Neural cell (in vitro differentiated cells): ENCODE measurements around the gene SH3RF1.

Experiments
- EP300 ChIP-seq: fragments of 450-650 bp; conservative IDR thresholded peaks from 2 replicates; pipeline ENCODE4 v1.6.1; 2014; ENCODE audit warnings: antibody characterized with exemption, mild to moderate bottlenecking, moderate library complexity; ENCODE audit not compliant: poor library complexity, severe bottlenecking
- EZH2 ChIP-seq: fragments of 200-600, 300-800 bp; shearing (Covaris generic), sonication (generic); IDR thresholded peaks from 2 replicates; pipeline ENCODE4 v1.6.1; 2014; ENCODE audit warnings: antibody characterized with exemption, low read length, borderline replicate concordance, mild to moderate bottlenecking; ENCODE audit not compliant: insufficient read depth, poor library complexity, severe bottlenecking
- MXI1 ChIP-seq: fragments of 450-650 bp; conservative IDR thresholded peaks from 2 replicates; pipeline ENCODE4 v1.6.1; 2014; ENCODE audit warnings: antibody characterized with exemption, mild to moderate bottlenecking; ENCODE audit not compliant: poor library complexity, severe bottlenecking
- POLR2AphosphoS5 ChIP-seq: IDR thresholded peaks from 2 replicates; pipeline ENCODE4 v1.6.1; 2012
- RAD21 ChIP-seq: fragments of 450-650 bp; conservative IDR thresholded peaks from 2 replicates; pipeline ENCODE4 v1.6.1; 2014; ENCODE audit warnings: antibody characterized with exemption, mild to moderate bottlenecking, moderate library complexity
- TF ChIP-seq, protein P1 (sequence below): fragments of 450-650 bp; IDR thresholded peaks from 2 replicates; pipeline ENCODE4 v1.5.1; 2014; ENCODE audit warnings: antibody characterized with exemption, mild to moderate bottlenecking, moderate library complexity; ENCODE audit not compliant: poor library complexity, severe bottlenecking
- TF ChIP-seq, protein P2 (sequence below): IDR thresholded peaks from 2 replicates; pipeline ENCODE4 v1.6.1; 2012; ENCODE audit warnings: borderline replicate concordance

DNA sequence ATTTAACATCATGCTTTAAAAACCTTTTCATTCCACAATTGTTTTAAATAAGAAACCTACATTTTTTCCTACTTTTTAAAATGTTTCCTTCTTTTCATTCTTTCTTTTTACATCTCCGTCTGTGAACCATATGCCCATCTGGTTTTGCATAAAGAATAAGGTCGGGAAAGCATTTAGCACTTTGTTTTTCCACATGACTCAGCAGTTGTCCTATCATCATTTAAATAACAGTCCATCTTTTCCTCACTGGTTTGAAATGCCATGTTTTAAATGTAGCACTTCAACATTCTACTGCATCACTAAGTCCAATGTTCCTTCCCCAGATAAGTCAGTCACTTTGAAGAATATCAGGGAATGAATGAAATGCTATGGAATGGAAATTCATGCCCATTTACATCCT is 128.4 kb downstream of the SH3RF1 start:
- TF ChIP-seq RAD21 (no peak), MXI1 (no peak), POLR2AphosphoS5 (no peak), EZH2 (no peak), EP300 (no peak)
- TF ChIP-seq, protein P1, sequence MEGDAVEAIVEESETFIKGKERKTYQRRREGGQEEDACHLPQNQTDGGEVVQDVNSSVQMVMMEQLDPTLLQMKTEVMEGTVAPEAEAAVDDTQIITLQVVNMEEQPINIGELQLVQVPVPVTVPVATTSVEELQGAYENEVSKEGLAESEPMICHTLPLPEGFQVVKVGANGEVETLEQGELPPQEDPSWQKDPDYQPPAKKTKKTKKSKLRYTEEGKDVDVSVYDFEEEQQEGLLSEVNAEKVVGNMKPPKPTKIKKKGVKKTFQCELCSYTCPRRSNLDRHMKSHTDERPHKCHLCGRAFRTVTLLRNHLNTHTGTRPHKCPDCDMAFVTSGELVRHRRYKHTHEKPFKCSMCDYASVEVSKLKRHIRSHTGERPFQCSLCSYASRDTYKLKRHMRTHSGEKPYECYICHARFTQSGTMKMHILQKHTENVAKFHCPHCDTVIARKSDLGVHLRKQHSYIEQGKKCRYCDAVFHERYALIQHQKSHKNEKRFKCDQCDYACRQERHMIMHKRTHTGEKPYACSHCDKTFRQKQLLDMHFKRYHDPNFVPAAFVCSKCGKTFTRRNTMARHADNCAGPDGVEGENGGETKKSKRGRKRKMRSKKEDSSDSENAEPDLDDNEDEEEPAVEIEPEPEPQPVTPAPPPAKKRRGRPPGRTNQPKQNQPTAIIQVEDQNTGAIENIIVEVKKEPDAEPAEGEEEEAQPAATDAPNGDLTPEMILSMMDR, result no peak
- TF ChIP-seq, protein P2, sequence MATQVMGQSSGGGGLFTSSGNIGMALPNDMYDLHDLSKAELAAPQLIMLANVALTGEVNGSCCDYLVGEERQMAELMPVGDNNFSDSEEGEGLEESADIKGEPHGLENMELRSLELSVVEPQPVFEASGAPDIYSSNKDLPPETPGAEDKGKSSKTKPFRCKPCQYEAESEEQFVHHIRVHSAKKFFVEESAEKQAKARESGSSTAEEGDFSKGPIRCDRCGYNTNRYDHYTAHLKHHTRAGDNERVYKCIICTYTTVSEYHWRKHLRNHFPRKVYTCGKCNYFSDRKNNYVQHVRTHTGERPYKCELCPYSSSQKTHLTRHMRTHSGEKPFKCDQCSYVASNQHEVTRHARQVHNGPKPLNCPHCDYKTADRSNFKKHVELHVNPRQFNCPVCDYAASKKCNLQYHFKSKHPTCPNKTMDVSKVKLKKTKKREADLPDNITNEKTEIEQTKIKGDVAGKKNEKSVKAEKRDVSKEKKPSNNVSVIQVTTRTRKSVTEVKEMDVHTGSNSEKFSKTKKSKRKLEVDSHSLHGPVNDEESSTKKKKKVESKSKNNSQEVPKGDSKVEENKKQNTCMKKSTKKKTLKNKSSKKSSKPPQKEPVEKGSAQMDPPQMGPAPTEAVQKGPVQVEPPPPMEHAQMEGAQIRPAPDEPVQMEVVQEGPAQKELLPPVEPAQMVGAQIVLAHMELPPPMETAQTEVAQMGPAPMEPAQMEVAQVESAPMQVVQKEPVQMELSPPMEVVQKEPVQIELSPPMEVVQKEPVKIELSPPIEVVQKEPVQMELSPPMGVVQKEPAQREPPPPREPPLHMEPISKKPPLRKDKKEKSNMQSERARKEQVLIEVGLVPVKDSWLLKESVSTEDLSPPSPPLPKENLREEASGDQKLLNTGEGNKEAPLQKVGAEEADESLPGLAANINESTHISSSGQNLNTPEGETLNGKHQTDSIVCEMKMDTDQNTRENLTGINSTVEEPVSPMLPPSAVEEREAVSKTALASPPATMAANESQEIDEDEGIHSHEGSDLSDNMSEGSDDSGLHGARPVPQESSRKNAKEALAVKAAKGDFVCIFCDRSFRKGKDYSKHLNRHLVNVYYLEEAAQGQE, result no peak
